NCI-H82 (cell line): ENCODE measurements around the gene CCDC85B.
A peak's percentile ranks its signal among the peaks of the same experiment; 100 is the strongest.
"Not testable (repeated sequence)": the region's sequence is repeated elsewhere in the genome, so short reads cannot be mapped to it uniquely, and the experiment has no call there.

ENCODE experiments used
- DNase-seq: peaks from one replicate; lab custom pipeline; 2025; lab: John Stamatoyannopoulos, UW

CCDC85B gene

DNA sequence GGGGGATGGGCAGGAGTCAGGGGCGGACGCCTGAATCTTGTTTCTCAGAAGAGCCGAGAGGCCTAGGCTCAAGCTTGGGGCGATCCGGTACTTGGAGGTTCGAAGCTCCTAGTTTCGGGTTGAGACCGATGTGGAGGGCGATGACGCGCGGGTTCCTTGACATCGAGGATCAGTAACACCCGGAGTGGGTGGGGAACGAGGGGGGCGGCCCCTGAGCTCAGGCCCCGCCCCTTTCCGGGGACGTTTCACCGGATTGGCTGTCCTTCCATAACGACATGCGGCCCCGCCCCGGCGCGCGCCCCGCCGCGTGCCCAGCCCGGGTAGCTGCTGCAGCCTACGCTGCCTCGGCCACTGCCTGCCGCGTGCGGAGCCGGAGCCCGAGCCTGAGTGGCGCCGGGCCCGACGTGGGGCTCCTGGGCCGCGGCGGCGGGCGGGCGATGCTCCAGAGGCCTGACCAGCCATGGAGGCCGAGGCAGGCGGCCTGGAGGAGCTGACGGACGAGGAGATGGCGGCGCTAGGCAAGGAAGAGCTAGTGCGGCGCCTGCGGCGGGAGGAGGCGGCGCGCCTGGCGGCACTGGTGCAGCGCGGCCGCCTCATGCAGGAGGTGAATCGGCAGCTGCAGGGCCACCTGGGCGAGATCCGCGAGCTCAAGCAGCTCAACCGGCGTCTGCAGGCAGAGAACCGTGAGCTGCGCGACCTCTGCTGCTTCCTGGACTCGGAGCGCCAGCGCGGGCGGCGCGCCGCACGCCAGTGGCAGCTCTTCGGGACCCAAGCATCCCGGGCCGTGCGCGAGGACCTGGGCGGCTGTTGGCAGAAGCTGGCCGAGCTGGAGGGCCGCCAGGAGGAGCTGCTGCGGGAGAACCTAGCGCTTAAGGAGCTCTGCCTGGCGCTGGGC, at the start of gene CCDC85B:
Gene CCDC85B, plus strand, starts transcription at position 350 of the 895 bp plus-strand sequence. Its CDS starts 111 bp downstream, at position 461.
- peak; percentile 96 for DNase-seq

DNA sequence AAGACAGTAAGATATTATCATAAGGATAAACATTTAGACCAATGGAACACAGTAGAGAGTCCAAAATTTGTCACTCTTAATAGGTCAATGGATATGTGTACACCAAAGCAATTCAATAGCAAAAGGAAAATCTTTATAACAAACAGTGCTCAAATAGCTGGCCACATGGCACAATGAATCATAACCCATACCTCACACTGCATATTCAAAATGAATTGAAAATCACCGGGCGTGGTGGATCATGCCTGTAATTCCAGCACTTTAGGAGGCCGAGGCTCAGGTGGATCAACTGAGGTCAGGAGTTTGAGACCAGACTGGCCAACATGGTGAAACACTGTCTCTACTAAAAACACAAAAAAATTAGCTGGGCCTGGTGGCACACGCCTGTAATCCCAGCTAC, 48.3 kb upstream of the CCDC85B start:
- DNase-seq: no peak

DNA sequence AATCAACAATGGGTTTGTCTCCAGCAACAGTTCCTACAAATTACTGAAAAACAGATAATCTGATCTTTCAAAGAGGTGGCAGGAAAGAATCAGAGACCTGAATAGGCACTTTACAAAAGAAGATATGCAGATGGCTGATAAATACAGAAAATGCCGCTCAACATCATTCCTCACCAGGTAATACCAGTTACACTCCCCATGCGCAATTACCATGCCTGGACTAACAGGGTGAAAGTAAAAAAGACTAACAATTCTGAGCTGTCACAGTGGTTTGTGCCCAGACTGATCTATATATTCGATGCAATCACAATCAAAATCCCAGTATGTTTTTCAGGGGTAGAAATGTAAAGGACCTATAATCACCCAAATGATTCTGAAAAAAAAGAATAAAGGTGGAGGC, 46.7 kb upstream of the CCDC85B start:
- DNase-seq: no peak

DNA sequence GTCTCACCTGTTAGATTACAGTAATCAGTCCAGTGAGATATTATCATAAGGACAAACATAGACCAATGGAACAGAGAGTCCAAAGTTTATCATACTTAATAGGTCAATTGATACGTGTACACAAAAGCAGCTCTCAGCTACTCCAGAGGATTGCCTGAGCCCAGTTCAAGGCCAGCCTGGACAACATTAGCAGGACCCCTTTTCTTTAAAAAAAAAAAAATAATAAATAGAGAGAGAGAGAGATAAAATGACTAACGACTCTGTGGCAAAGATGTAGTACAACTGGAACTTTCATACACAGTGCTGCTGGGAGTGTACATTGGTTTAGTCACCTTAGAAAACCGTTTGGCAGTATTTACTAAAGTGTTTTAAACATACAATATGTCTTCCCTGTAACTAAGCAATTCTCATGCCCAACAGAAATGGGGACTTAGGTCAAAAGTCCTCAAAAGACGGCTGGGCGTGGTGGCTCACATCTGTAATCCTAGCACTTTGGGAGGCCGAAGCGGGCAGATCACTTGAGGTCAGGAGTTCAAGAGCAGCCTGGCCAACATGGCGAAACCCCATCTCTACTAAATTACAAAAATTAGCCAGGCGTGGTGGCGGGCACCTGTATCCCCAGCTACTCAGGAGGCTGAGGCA, 46.1 kb upstream of the CCDC85B start:
- DNase-seq: no peak

DNA sequence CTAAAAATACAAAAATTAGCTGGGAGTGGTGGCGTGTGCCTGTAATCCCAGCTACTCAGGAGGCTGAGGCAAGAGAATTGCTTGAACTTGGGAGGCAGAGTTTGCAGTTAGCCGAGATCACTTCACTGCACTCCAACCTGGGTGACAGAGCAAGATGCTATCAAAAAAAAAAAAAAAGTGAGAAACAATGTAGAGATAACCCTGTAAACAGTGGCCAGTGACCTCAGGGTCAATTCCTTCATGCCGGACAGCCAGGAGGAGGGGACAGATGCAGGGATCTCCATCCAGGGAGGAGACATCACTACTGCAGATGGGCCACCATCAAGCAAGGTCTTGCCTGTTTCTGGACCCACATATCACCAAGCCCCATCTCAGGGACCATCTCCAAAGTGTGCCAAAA, 42.7 kb upstream of the CCDC85B start:
- no peak for DNase-seq

DNA sequence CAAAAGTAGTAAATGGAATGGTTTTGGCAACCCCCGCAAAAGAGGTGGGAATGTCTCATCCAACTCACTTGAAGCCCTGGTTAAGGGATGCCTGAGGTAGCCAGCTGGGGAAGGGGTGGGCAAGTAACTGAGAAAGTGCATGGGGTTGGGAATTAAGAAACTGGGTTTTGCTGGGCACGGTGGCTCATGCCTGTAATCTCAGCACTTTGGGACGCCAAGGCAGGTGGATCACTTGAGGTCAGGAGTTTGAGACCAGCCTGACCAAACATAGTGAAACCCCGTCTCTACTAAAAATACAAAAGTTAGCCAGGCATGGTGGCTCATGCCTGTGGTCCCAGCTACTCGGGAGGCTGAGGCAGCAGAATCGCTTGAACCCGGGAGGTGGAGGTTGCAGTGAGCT, 41.8 kb upstream of the CCDC85B start:
- not testable (repeated sequence) for DNase-seq

DNA sequence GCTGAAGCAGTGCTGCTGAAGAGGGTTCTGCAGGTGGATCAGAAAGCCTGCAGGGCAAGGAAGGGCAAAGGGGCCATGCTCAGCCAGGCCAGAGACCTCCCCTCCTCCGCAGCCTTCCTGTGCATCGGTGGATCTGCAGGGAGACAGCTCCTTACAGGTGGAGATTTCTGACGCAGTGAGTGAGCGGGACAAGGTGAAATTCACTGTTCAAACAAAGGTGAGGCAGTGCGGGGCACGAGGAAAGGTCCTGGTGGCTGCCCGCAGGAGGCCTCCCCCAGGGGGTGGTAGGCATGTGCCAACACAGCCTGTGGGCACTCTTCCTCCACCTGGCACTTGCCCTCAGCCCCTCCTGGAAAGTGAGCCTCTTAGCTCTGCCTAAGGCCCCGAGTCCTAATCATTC, 41.1 kb upstream of the CCDC85B start:
- no peak for DNase-seq

DNA sequence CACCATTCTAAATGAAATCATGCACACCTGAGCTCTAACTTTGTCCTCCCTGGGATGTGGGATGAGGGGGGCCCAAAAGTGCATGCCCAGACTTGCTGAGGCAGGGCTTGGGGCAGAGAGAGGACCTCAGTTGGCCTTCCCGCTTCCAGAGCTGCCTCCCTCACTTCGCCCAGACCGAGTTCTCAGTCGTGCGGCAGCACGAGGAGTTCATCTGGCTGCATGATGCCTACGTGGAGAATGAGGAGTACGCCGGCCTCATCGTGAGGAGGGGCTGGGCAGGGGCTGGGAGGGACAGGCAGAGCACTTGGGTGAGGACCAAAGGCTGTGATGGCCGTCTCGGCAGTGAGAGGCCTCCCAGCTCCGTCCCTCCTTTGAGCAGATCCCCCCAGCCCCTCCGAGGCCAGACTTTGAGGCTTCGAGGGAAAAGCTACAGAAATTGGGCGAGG, 40.7 kb upstream of the CCDC85B start:
- DNase-seq: no peak

DNA sequence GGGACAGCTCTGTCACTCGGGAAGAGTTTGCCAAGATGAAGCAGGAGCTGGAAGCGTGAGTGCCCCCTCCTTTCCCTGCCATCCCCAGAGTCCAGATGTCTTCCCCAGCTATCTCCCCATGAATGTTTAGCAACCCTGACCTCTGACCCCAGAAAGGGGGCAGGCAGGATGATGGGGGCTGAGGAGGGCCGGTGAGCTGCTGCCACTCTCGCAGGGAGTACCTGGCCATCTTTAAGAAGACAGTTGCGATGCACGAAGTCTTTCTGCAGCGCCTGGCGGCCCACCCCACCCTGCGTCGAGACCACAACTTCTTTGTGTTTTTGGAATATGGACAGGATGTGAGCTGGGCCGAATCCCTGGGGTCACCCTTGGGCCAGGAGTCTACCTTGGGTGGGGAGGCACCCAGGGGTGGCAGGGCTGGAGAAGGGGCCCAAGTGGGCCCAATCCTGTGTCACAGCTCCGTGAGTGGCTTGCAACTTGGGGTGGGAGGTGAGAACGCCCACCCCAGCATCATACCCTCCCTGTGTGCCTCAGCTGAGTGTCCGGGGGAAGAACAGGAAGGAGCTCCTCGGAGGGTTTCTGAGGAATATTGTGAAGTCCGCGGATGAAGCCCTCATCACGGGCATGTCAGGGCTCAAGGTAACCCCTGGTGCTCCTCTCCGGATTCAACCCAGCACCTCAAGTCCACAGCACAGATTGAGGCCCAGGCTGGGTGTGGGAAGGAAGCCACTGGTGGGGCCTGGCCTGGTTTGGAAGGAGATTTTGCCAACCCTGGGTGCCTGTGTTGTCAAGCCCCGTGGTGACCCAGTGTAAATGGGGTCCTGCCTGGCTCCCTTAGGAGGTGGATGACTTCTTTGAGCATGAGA, 40.0 kb upstream of the CCDC85B start:
- no peak for DNase-seq

DNA sequence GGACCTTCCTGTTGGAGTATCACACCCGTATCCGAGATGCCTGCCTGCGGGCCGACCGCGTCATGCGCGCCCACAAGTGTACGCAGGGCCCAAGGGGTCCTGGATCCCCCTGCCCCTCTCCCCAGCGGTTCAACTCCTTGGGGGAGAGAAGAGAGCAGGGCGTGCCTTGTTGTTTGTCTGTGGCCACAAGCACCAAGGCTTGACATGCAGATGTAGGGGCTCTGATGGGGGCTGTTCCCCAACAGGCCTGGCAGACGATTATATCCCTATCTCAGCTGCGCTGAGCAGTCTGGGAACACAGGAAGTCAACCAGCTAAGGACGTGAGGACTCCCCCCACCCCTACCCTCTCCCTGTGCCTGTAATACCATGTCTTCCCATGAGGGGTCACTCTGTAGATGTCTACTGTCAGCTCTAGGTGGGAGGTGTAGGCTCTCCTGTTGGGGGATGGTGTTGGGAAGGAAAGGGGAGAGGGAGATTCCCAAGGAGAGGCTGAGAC, 39.3 kb upstream of the CCDC85B start:
- DNase-seq: peak; percentile 78

DNA sequence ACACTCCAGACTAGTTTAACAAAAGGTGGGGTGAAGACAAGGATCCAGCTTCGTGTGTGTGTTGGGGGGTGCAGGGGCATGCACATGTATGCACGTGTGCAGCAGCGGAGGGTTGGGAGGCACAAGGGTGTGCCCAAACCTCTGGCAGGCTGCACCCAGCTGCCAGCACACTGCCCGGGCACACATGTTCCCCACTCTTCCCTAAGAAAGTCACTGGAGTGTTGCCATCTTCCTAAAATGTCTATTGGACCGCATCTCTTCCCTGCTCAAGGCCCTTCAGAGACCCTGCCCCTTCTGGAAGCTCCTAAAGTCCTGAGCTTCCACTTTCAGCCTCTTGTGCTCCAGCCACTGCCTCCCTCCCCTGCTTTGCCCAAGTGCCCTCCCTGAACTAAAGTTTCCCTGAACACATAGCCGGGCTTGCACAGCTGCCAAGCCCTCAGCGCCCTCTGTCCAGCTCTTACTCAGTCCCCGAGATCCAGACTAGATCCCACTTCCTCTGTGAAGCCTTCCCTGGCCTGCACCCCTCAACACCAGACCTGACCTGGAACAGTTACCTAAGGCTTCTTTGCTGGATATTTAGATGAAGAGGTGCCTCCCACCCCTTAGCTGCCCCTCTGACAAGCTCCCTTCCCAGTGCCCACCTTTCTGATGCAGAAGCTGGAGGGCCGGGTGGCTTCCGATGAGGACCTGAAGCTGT, 38.5 kb upstream of the CCDC85B start:
- DNase-seq: no peak

DNA sequence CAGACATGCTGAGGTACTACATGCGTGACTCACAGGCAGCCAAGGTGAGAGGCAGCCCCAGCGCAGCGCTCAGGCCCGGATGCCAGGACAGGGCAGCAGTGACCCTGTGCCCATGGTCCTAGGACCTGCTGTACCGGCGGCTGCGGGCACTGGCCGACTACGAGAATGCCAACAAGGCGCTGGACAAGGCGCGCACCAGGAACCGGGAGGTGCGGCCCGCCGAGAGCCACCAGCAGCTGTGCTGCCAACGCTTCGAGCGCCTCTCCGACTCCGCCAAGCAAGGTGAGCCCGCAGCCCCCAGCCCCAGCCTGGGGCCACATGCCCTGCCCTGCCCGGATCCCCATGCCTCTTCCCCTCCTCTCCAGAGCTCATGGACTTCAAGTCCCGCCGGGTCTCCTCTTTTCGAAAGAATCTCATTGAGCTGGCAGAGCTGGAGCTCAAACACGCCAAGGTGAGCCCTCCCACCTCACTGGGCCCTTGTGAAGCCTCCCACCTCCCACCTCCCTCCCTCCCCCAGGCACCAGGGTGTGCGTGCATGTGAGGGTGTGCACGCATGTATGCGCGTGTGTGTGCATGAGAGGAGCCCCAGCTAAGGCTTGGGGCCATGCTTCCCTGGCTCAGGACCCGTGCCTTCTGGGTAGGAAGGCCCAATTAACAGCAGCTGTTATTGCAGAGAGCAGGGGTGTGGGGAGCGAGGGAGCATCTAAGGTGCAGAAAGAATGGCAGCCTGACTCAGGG, 37.8 kb upstream of the CCDC85B start:
- DNase-seq: no peak

DNA sequence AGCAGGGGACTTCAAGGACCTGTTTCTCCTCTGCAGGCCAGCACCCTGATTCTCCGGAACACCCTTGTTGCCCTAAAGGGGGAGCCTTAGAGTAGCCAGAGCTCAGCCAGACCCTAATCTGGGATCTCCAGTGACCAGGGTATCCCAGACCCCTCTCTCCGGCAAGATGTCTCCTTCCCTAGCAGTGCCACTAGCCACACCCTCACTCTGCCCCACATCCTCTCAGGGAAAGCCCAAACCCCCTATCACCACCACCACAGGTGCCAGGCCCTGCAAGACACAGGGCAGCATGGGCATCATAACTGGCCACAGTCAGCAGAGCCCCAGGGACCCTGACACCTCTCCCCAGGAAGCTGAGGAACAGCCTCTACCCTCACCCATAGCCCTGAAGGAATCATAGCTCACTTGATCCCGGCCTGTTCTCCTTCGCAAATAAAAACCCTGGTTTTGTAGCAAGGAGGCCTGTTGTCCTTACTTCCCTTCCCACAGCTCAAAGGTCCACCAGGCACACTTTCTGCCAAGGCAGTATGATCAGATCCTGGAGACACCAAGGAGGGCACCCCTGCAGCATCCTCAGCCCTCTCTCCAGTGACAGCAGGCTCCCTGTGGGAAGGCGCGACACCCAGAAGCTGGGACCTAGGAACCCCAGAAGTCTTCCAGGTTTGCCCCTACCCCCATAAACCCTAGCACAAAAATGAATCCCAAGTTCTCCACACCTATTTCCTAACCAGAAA, 37.1 kb upstream of the CCDC85B start:
- peak; percentile 30 for DNase-seq

DNA sequence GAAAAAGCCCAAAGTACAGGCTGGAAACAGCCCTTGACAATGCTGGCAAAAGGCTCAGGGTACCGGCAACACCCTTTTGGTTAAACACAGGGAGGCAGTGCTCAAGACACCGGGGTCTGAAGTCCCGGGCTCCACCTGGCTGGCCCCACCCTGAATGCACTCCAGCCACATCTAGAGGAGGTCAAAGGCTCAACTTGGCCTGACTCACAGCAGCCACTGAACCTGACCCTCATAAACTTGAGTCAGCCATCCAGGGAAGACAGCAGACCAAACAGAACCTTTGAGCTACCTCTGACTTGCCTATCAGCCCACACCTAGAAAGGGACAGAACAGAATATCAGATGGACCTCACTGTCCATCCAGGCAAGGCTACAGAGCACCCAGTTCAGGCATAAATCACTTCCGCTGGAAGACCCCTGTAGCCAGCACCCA, 36.3 kb upstream of the CCDC85B start:
- DNase-seq: no peak

DNA sequence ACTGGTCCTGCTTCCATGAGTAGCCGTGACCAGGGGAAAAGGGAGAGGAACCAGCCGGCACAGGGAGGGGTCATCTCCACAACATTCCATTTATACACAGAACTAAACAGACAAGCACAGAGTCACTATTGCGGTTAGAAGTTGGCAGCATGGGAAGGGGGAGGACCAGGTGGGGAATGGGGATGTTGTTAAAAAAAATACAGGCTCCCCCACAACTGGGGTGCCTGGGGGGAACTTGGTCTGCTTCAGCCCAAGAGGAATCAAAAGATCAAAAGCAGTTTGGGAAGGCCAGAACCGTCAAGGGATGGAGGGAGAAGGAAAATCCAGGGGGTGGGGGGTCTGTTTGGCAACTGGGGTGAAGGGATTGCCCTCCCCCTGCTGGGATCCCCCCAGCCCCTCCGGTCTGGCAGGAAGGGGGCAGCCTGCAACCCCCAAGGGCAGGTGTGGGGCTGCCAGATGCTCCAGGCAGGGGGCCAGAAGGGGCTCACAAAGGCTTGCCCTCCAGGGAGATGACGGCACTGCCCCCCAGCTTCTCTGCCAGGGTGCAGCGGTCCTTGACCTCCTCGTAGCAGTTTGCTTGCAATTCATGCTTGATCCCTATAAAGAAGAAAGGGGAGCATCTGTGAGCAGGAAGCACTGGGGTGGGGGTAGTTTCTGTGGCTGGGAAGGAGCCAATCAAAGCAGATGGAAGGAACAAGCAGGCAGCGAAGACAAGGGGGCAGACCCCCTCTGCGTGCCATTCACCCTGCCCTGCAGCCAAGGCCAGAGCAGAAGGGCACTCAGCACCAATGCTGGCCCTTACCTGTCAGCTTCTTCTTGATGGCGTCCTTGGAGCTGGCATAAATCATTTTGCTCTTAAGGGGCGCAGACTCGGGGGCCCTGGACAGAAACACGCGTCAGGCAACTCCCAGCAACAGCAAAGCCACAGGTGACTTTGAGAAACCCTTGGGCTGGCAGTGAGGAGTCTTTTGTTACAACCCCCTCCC, 35.3 kb upstream of the CCDC85B start:
- DNase-seq: no peak

DNA sequence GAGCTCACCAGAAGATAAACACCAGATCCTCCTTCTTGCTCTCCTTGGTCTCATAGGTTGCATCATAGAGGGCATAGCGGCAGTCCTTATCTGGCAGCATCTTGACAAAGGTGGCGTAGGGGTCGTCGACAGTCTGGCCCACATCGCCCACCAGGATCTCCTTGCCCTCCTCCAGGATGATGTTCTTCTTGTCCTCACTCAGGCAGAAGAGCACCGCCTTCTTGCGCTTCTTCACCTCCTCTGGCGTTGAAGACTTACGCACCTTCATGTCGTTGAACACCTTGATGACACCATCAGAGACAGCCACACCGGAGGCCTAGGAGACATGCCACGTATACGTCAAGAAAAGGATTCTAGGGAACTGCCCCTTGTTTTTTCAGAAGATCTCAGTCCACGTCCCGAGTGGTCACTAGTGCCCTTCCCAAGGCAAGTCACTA, 34.5 kb upstream of the CCDC85B start:
- no peak for DNase-seq

DNA sequence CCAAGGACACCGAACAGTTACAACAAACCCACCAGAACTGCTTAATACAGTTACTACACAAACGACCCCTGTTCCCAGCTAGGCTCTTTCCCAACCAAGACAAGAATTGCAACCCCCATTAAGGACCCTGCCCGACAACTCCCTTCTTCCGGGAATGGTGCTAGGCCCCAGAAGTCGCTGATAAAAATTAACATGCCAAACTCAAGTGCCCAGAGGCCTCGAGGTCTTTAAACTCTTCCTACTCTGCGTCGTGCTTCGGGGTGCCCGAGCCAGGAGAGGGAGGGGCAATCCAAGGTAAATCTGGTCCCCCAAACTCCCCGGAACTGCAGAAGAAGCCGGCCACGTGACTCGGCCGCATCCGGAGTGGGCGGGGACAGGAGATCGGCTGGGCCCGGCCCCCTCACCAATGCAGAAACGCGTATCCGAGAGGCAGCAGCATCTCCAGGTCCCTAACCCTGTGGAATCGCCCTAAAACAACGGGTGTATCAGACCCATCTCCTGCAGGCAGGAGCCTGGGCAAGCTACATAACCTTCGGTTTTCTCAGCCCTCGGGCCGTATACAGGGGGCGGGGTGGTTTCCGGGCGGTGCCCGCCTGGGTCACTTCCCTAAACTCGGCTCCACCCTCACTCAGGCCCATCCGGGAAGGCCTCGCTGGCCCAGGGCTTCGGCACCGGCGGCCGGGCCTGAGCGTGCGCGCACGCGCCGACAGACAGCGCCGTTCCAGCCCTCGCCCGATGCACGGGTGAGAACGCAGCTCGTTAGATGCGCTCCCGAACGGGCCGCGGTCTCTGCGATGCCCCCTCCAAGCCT, 33.6 kb upstream of the CCDC85B start:
- peak; percentile 68 for DNase-seq

DNA sequence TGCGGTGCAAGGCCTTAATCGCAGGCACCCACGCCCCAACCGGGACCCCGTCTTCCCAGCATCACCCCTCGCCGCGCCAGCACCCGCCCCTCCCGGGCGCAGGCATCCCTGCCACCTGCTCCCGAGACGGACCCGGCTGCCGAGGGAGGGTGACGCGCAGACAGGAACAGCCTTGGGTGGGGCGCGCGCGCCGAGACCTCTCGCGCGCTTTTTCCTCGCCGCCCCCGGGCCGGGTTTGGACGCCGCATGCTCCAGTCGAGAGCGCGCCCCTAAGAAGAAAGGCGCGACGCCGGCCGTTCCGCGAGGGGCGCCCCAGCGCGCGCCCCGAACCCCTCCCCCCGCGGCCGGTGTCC, 33.0 kb upstream of the CCDC85B start:
- DNase-seq: no peak
